Left lung (tissue), 10 donors: Measurements from ENCODE around the gene SLC22A1. TPM values are rescaled to one million over a fixed set of nuclear protein-coding genes. Genes with fewer than 3 reads are reported as not detected.

ENCODE experiments used
- ATAC-seq: fragments of 200-7000 bp; cut with Tn5 transposase; one replicate; pipeline ENCODE4 v1.9.1; 2020; ENCODE audit warnings: moderate library complexity
- DNase-seq, 4 donors: peaks; one replicate each; pipeline ENCODE4 v3.0.0-alpha.2; 2013 to 2020
- H3K27ac ChIP-seq, 2 donors: fragments of 200-600 bp; sonication (generic) in 1 of 2; one replicate each; pipeline versions ENCODE4 v1.5.0 to v1.8.0; 2020 to 2021
- H3K27me3 ChIP-seq, 2 donors: fragments of 200-600 bp; sonication (generic) in 1 of 2; one replicate each; pipeline versions ENCODE4 v1.5.0 to v1.8.0; 2020 to 2021
- H3K36me3 ChIP-seq, 2 donors: fragments of 200-600 bp; sonication (generic) in 1 of 2; one replicate each; pipeline versions ENCODE4 v1.5.0 to v1.8.0; 2020 to 2021
- H3K4me1 ChIP-seq, 2 donors: fragments of 200-600 bp; one replicate each; pipeline ENCODE4 v1.8.0; 2021
- H3K4me3 ChIP-seq, 2 donors: fragments of 200-600 bp; sonication (generic) in 1 of 2; one replicate each; pipeline versions ENCODE4 v1.5.0 to v1.8.0; 2020 to 2021; ENCODE audit warnings: mild to moderate bottlenecking in 1 of 2
- H3K9me3 ChIP-seq, 2 donors: fragments of 200-600 bp; sonication (generic) in 1 of 2; one replicate each; pipeline versions ENCODE4 v1.5.0 to v1.8.0; 2020 to 2021
- intact Hi-C, 2 donors: fragments of 100-400 bp; cut with DNase I; formaldehyde crosslinking; loops; one replicate each; pipeline versions ENCODE4 v1.11.2 to v1.14.2; 2022
- polyA plus RNA-seq, 6 donors: library from polyadenylated mRNA; unstranded; fragments of 120-200 nt; gene quantifications; one replicate each; pipeline ENCODE4 v1.2.1, GENCODE V29; 2013; ENCODE audit not compliant: insufficient read length in 6 of 6
- total RNA-seq, 2 donors: library from RNA; stranded (reverse); fragmentation: NEBNext Ultra II Directional; extraction: Animal tissue kit (Norgen Biotek cat#: 25700); gene quantifications; one replicate each; pipeline ENCODE4 v1.2.1, GENCODE V29; 2021
- TF ChIP-seq, protein P1 (sequence below), 2 donors: fragments of 200-600 bp; sonication (generic) in 1 of 2; IDR thresholded peaks; one replicate each; pipeline versions ENCODE4 v1.5.0 to v1.8.0; 2021; ENCODE audit warnings: antibody characterized with exemption in 2 of 2
- donor health status: DM: no; HTN: yes; CAD: no.
- donor health status: DM: no; HTN: no; CAD: no.

Gene SLC22A1
- total and polyA plus RNA-seq, 8 donors, result 0.24 to 2.7 (median 0.45) TPM

DNA sequence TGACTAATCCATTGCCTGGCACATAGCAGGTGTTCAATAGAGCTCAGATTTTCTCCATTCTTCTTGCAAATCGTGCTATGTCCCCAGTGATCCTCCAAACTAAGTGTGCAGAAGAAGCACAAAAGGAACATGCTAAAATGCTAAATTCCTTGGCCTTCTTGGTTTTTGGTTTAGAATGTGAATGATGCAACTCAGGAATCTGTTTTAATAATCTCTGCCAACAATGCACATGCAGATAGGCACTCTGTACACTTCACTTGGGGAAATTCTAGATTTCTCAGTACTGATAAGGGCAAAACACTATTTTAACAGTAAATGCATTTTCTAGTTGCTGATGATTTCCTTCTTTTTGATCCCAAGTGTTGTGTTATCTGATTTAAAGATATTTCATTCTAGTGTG, 35.2 kb downstream of the SLC22A1 start:
- Histone ChIP-seq H3K36me3 (no peaks in the 10 kb centered on the region), H3K27ac (no peak overlapping the region), H3K4me1 (no peaks in the 10 kb centered on the region), H3K9me3 (no peaks in the 10 kb centered on the region), H3K4me3 (no peak overlapping the region), H3K27me3 (no peaks in the 10 kb centered on the region)
- DNase-seq, result no peak
- intact Hi-C loops, result no loop called here
- no peak for ATAC-seq
- TF ChIP-seq, protein P1, sequence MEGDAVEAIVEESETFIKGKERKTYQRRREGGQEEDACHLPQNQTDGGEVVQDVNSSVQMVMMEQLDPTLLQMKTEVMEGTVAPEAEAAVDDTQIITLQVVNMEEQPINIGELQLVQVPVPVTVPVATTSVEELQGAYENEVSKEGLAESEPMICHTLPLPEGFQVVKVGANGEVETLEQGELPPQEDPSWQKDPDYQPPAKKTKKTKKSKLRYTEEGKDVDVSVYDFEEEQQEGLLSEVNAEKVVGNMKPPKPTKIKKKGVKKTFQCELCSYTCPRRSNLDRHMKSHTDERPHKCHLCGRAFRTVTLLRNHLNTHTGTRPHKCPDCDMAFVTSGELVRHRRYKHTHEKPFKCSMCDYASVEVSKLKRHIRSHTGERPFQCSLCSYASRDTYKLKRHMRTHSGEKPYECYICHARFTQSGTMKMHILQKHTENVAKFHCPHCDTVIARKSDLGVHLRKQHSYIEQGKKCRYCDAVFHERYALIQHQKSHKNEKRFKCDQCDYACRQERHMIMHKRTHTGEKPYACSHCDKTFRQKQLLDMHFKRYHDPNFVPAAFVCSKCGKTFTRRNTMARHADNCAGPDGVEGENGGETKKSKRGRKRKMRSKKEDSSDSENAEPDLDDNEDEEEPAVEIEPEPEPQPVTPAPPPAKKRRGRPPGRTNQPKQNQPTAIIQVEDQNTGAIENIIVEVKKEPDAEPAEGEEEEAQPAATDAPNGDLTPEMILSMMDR (IDR thresholded peaks at IDR 0.05), result no peak

DNA sequence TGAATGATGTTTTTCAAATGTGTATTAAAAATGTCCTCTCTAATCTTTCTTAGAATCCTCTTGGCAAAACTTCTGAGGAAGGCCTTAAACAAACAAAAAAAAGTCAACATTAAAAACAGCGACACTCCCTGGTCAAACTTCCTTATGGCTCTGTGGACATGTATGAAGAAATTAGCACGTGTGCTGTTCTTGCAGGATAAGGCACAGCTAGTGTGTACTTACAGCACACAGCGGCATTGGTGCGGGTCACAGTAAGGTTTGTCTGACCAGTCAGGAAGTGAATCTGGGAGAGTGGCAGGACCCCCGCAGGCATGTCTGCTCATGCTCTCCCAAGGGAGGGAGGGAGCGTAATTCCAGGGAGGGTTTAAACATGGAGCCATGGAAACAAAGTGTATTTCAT, 38.8 kb downstream of the SLC22A1 start:
- TF ChIP-seq, protein P1 (IDR thresholded peaks at IDR 0.05), result no peak
- intact Hi-C loops, result no loop called here
- ATAC-seq, result peak; percentile 89

DNA sequence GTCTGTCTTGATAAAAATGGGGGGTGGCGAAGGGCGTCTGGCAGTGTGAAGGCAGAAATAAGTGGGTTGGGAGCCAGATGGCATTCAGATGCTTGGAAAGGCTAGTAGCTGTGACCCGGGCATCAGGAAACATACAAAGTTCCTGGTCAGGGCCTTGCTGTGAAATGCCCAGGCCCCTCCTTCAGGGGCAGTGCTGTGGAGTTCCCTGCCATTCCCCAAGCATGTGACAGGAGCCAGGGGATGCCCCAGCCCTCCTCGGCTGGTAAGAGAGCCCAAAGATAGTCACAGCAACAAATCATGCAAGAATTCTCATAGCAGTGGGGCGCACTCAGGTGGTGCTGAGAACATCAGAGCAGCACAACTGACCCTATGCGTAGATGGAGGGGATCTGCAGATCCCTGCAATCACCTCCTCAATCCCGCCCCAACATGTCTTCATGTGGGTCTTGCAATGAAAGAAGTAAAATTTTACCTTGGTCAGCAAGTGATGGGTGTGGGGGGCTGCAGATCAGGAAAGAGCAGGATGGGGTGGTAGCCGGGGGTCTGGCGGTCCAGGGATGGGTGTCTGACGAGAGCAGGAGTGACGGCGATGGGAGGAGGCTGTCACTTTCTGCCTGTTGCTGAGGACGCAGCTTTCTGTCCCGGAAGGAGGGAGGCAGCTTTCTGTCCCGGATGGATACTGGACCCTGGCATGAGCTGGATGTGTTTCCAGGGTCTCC, 39.5 kb downstream of the SLC22A1 start:
- H3K27ac ChIP-seq, result no peak overlapping the region
- H3K4me1 ChIP-seq, result no peaks in the 10 kb centered on the region
- no peaks in the 10 kb centered on the region for H3K36me3 ChIP-seq
- no peaks in the 10 kb centered on the region for H3K9me3 ChIP-seq
- ATAC-seq, result no peak
- DNase-seq, result no peak
- no peak overlapping the region for H3K4me3 ChIP-seq
- intact Hi-C loops, result no loop called here
- no peaks in the 10 kb centered on the region for H3K27me3 ChIP-seq
- TF ChIP-seq, protein P1 (IDR thresholded peaks at IDR 0.05), result no peak

More for the DNA sequence above, 38.8 kb downstream of the SLC22A1 start:
- DNase-seq, result peak in 2 of 4 donors; percentile 37 to 56
- Histone ChIP-seq H3K27ac (no peak overlapping the region), H3K9me3 (no peaks in the 10 kb centered on the region), H3K4me3 (no peak overlapping the region), H3K4me1 (no peaks in the 10 kb centered on the region), H3K27me3 (no peaks in the 10 kb centered on the region), H3K36me3 (no peaks in the 10 kb centered on the region)

DNA sequence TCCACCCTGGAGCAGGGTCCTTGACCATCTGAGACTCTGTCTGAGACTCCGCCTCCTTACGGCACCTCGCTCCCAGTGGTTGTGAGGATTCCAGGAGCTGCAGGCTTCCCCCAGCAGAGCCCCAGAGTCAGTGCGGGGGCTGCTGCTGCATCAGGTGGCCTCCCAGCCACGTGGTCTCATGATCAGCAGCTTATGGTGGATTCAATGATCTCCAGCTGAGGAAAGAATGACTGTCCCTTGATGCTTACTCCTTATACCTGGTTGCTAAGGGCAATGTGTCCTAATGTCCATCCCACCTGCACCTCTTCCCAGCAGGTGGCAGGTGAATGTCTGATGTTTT, 40.0 kb downstream of the SLC22A1 start:
- ATAC-seq (no peak), DNase-seq (no peak)
- Histone ChIP-seq H3K4me1 (no peaks in the 10 kb centered on the region), H3K4me3 (no peak overlapping the region), H3K27me3 (no peaks in the 10 kb centered on the region), H3K36me3 (no peaks in the 10 kb centered on the region), H3K27ac (no peak overlapping the region), H3K9me3 (no peaks in the 10 kb centered on the region)
- intact Hi-C loops, result no loop called here
- TF ChIP-seq, protein P1 (IDR thresholded peaks at IDR 0.05), result no peak

DNA sequence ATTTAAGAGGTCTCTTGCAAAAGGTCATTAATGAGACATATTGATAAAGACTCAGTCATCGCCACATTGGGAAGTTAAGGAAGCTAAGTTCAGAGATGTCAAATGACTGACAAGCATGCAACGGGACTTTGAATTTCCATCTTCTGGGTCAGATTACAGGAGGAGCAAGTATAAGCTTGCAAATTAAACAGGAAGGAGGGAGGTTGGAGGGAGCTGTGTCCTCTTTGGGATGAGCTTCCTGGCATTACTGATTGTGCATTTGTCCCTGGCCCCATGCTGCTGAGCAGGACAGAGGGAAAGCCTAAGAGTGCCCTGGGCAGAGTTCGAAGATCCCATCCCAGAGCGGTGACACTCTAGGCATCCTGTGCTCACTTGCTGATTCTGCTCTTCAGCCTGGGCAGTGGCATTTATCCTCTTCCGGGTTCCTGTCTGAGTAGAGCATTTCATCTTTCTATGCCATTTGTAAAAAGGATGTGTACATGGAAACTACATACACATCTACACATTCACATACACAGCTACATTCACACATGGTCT, 40.5 kb downstream of the SLC22A1 start:
- TF ChIP-seq, protein P1 (IDR thresholded peaks at IDR 0.05), result no peak
- ATAC-seq (no peak), DNase-seq (no peak)
- Histone ChIP-seq H3K27ac (no peak overlapping the region), H3K4me1 (no peaks in the 10 kb centered on the region), H3K36me3 (no peaks in the 10 kb centered on the region), H3K4me3 (no peak overlapping the region), H3K27me3 (no peaks in the 10 kb centered on the region), H3K9me3 (no peaks in the 10 kb centered on the region)
- intact Hi-C loops, result no loop called here
